ENCODE results near the gene HDAC2. TPM values are rescaled to one million over a fixed set of nuclear protein-coding genes. Genes with fewer than 3 reads are reported as not detected.
"Not testable (repeated sequence)": the region's sequence is repeated elsewhere in the genome, so short reads cannot be mapped to it uniquely, and the experiment has no call there.

The HDAC2 gene
- total RNA-seq, 2 donors from 2014 or later, result 25.6 to 32.4 TPM

DNA sequence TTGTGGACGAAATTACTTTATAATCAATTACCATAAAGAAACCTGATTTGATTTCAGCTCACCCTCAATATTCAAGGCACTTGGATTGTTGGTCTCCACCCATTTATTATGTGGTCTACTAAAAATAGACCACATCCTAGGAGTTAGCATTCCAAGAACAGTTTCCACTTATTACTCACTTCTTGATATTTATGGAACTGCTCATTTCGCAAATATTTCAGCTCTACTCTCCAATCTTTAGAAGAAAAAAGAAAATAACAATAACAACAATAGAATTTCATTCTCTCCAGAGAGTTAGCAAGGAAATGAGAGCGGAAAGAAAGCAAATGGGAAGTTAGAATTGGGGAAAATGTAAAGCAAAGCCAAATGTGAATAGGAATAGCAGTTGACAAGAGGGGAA is 26.2 kb upstream of the HDAC2 start:
- no peak overlapping the region for H3K4me3 ChIP-seq
- no peaks in the 10 kb centered on the region for H3K36me3 ChIP-seq
- DNase-seq (ENCODE audit: low spot score), result no peak
- no peaks in the 10 kb centered on the region for H3K27me3 ChIP-seq
- H3K9me3 ChIP-seq, result no peaks in the 10 kb centered on the region
- H3K27ac ChIP-seq, result no peak overlapping the region
- peaks cover 0 to 25% of the 10 kb centered on the region in 2 donors for H3K4me1 ChIP-seq
- TF ChIP-seq, protein P1, sequence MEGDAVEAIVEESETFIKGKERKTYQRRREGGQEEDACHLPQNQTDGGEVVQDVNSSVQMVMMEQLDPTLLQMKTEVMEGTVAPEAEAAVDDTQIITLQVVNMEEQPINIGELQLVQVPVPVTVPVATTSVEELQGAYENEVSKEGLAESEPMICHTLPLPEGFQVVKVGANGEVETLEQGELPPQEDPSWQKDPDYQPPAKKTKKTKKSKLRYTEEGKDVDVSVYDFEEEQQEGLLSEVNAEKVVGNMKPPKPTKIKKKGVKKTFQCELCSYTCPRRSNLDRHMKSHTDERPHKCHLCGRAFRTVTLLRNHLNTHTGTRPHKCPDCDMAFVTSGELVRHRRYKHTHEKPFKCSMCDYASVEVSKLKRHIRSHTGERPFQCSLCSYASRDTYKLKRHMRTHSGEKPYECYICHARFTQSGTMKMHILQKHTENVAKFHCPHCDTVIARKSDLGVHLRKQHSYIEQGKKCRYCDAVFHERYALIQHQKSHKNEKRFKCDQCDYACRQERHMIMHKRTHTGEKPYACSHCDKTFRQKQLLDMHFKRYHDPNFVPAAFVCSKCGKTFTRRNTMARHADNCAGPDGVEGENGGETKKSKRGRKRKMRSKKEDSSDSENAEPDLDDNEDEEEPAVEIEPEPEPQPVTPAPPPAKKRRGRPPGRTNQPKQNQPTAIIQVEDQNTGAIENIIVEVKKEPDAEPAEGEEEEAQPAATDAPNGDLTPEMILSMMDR (IDR thresholded peaks at IDR 0.05), result no peak

- Histone ChIP-seq H3K4me1 (peaks cover 0 to 25% of the 10 kb centered on the region in 2 donors), H3K4me3 (no peak overlapping the region), H3K27me3 (no peaks in the 10 kb centered on the region), H3K27ac (no peak overlapping the region), H3K9me3 (no peaks in the 10 kb centered on the region), H3K36me3 (no peaks in the 10 kb centered on the region)
- TF ChIP-seq, protein P1 (IDR thresholded peaks at IDR 0.05), result no peak
- no peak for DNase-seq (ENCODE audit: low spot score)
Measured at GRCh38 chr6:113995634-113996033, 24.7 kb upstream of the HDAC2 start.

DNA sequence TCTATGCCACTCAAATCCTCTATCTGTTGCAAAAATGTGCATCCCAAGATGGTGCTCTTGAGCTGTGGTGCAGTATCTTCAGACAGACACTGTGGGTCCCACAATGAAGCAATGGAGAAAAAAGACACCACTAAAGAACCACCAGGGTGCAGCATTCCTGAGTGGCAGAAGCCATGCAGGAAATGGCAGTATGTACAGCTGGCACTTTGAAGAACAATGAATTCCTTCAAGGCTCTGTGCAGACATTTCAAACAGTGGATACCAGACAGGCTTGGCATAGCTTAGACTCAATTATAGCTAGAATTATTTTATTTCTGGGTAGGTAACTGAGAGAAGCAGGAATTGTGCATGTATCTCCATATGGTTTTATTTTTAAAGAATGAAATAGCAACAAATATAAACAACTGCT is 24.0 kb upstream of the HDAC2 start:
- no peak overlapping the region for H3K27ac ChIP-seq
- H3K36me3 ChIP-seq, result no peaks in the 10 kb centered on the region
- TF ChIP-seq, protein P1 (IDR thresholded peaks at IDR 0.05), result peak in 1 of 2 donors; percentile 52
- DNase-seq (ENCODE audit: low spot score), result no peak
- peaks cover 0 to 25% of the 10 kb centered on the region in 2 donors for H3K4me1 ChIP-seq
- H3K9me3 ChIP-seq, result no peaks in the 10 kb centered on the region
- H3K27me3 ChIP-seq, result no peaks in the 10 kb centered on the region
- no peak overlapping the region for H3K4me3 ChIP-seq

- Histone ChIP-seq H3K27ac (no peak overlapping the region), H3K9me3 (no peaks in the 10 kb centered on the region), H3K4me1 (no peaks in the 10 kb centered on the region), H3K27me3 (no peaks in the 10 kb centered on the region), H3K4me3 (no peak overlapping the region), H3K36me3 (no peaks in the 10 kb centered on the region)
- DNase-seq (ENCODE audit: low spot score), result no peak
- TF ChIP-seq, protein P1 (IDR thresholded peaks at IDR 0.05), result no peak
Measured at GRCh38 chr6:113989675-113990074, 18.7 kb upstream of the HDAC2 start.

DNA sequence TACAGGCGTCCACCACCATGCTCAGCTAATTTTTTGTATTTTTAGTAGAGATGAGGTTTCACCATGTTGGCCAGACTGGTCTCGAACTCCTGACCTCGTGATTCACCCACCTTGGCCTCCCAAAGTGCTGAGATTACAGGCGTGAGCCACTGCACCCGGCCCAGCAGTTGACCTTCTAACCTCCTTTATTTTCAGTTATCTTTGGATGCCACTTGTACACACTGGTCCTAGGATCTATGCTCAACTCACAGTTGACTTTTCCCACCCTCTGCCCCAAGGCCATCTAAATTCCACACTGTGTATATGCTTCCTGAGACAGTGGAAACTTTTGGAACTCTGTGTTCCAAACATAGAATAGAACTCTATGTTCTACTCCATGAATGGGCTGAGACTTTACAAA is 11.7 kb upstream of the HDAC2 start:
- not testable (repeated sequence) for H3K27me3 ChIP-seq, H3K36me3 ChIP-seq

GRCh38 chr6:113982055-113982550 is 11.2 kb upstream of the HDAC2 start:
- TF ChIP-seq, protein P1 (IDR thresholded peaks at IDR 0.05), result no peak
- H3K27ac ChIP-seq, result no peak overlapping the region
- H3K4me3 ChIP-seq, result no peak overlapping the region
- DNase-seq (ENCODE audit: low spot score), result no peak
- H3K27me3 ChIP-seq, result no peaks in the 10 kb centered on the region
- no peaks in the 10 kb centered on the region for H3K9me3 ChIP-seq
- no peaks in the 10 kb centered on the region for H3K4me1 ChIP-seq
- no peaks in the 10 kb centered on the region for H3K36me3 ChIP-seq

More for the DNA sequence above, 11.7 kb upstream of the HDAC2 start:
- DNase-seq (ENCODE audit: low spot score); H3K4me1 ChIP-seq; H3K27ac ChIP-seq; H3K9me3 ChIP-seq; H3K4me3 ChIP-seq: not testable (repeated sequence)

All from right atrium auricular region (tissue), 2 donors.